Activated CD8-positive, alpha-beta memory T cell treated with anti-CD3 and anti-CD28 coated beads, Interleukin-2, amount 10 ng/mL, durations not matched to agents 7 days and 5 days (primary cell): ENCODE measurements around the gene DGCR2. TPM values are rescaled to one million over a fixed set of nuclear protein-coding genes. Genes with fewer than 3 reads are reported as not detected.

ENCODE experiments used
- ATAC-seq: fragments of 150-1000 bp; cut with Tn5 transposase; one replicate; pipeline ENCODE4 v1.10.0; 2021; ENCODE audit warnings: moderate library complexity
- CTCF ChIA-PET: fragments of 350-600 bp; sonication (Branson Sonifier 250); formaldehyde crosslinking; loops from one replicate; lab custom pipeline; 2021; ENCODE audit warnings: antibody characterized with exemption; lab: Charles Lee
- DNase-seq: peaks from one replicate; pipeline ENCODE4 v3.0.0-alpha.2; 2020
- H3K27ac Mint-ChIP-seq: one replicate; pipeline ENCODE4 v1.8.0; 2021; ENCODE audit warnings: mild to moderate bottlenecking, mixed read lengths
- H3K27me3 Mint-ChIP-seq: one replicate; pipeline ENCODE4 v1.8.0; 2021; ENCODE audit warnings: mixed read lengths
- H3K36me3 Mint-ChIP-seq: one replicate; pipeline ENCODE4 v1.8.0; 2021; ENCODE audit warnings: mild to moderate bottlenecking, mixed read lengths
- H3K4me1 Mint-ChIP-seq: one replicate; pipeline ENCODE4 v1.8.0; 2021; ENCODE audit warnings: mixed read lengths
- H3K4me3 Mint-ChIP-seq: one replicate; pipeline ENCODE4 v1.8.0; 2021; ENCODE audit warnings: mild to moderate bottlenecking, moderate library complexity, mixed read lengths
- H3K9me3 Mint-ChIP-seq: one replicate; pipeline ENCODE4 v1.8.0; 2022; ENCODE audit warnings: low read depth, mixed read lengths
- total RNA-seq, 2 experiments: library from RNA; stranded (reverse); gene quantifications; one replicate each; pipeline ENCODE4 v1.2.3, GENCODE V29; 2021

Gene DGCR2
- total RNA-seq, 2 experiments from 2014 or later = 27.8 TPM

DNA sequence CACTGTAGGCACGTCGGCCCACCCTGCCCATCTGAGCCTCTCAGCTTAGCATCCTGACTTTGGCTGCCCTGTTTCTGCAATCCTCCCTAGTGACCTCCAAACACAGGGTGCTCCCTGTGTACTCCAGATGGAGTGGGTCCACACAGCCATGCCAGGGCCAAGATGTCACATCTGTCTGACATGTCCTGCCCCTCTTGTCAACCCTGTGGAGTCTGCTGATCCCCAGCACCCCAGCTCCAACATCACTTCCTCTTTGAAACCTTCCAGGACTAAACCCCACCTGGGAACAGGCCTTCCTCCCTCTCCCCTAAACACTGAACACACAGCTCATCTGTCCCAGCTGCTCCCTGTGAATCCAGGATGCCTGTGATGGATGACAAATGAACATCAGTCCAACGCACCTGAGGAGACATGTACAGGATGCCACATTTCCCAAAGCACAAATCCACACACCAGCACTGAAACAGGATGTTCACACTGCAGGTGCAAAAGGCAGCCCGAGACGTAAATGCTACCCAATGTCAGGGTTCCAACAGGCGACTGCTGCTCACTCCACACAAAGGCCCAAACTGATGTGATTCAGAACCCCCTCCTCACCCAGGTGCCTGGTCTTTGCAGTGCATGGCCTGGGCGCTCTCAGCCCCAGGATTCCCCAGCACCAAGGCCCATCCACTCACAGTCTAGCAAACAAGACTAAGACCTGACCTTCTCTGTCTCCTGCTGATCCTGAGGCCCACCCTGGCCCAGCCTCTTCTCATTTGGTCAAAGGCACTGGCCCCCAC, 6.9 kb upstream of the DGCR2 start:
- H3K27me3 Mint-ChIP-seq = peaks cover under 1% of the 10 kb centered on the region
- ATAC-seq (no peak), DNase-seq (no peak)
- CTCF ChIA-PET = no interaction called here
- H3K36me3 Mint-ChIP-seq = peaks cover 2% of the 10 kb centered on the region
- no peak overlapping the region for H3K4me3 Mint-ChIP-seq
- no peaks in the 10 kb centered on the region for H3K4me1 Mint-ChIP-seq
- no peak overlapping the region for H3K27ac Mint-ChIP-seq
- H3K9me3 Mint-ChIP-seq = no peaks in the 10 kb centered on the region

- no peak overlapping the region for H3K27ac Mint-ChIP-seq
- H3K4me3 Mint-ChIP-seq = no peak overlapping the region
- DNase-seq (no peak), ATAC-seq (no peak)
- no peaks in the 10 kb centered on the region for H3K9me3 Mint-ChIP-seq
- H3K36me3 Mint-ChIP-seq = peaks cover 2% of the 10 kb centered on the region
- H3K4me1 Mint-ChIP-seq = no peaks in the 10 kb centered on the region
- H3K27me3 Mint-ChIP-seq = peaks cover 3% of the 10 kb centered on the region
- CTCF ChIA-PET = interaction anchor here (0.9 kb wide), 1 partner anchor 16 kb away, joined by 3 read pairs; the partner anchor contains the start of gene ESS2
Observed at GRCh38 chr22:19128009-19128401, 5.8 kb upstream of the DGCR2 start.

DNA sequence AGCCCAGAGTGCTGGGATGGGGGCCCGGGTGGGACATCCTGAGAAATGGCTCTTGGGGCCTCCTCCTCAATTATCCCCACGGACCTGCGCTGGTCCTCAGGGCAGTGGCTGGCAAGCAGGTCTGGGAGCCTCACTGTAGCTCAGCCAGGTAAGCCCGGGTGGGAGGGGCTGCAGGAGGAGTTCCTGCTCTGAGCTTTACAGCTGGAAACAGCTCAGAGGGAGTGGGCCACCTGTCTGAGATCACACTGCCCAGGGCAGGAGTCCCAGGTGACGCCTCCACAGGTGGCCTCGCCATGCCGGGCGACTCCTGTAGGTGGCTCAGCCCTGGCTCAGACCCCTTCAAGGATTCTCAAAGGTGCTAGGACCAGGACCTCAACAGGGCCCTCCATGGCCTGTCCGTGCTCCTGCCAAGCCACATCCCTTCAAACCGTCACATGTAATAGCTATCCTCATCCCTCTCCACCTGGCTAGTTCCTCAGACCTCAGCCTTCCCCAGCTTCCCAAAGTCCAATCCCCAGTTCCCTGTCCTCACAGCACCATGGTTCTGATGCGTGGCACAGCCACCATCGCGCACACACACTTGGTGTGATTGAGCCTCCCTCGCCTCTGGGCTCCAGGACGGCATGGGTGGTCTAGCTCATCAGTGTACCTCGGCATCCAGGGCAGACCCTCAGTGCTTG, 5.3 kb upstream of the DGCR2 start:
- H3K27me3 Mint-ChIP-seq = peaks cover 3% of the 10 kb centered on the region
- ATAC-seq (no peak), DNase-seq (no peak)
- H3K4me3 Mint-ChIP-seq = no peak overlapping the region
- no peaks in the 10 kb centered on the region for H3K9me3 Mint-ChIP-seq
- CTCF ChIA-PET = interaction anchor here (0.9 kb wide), 1 partner anchor 17 kb away, joined by 3 read pairs; the partner anchor contains the start of gene ESS2
- peaks cover 2% of the 10 kb centered on the region for H3K36me3 Mint-ChIP-seq
- H3K27ac Mint-ChIP-seq = no peak overlapping the region
- H3K4me1 Mint-ChIP-seq = peaks cover 3% of the 10 kb centered on the region

DNA sequence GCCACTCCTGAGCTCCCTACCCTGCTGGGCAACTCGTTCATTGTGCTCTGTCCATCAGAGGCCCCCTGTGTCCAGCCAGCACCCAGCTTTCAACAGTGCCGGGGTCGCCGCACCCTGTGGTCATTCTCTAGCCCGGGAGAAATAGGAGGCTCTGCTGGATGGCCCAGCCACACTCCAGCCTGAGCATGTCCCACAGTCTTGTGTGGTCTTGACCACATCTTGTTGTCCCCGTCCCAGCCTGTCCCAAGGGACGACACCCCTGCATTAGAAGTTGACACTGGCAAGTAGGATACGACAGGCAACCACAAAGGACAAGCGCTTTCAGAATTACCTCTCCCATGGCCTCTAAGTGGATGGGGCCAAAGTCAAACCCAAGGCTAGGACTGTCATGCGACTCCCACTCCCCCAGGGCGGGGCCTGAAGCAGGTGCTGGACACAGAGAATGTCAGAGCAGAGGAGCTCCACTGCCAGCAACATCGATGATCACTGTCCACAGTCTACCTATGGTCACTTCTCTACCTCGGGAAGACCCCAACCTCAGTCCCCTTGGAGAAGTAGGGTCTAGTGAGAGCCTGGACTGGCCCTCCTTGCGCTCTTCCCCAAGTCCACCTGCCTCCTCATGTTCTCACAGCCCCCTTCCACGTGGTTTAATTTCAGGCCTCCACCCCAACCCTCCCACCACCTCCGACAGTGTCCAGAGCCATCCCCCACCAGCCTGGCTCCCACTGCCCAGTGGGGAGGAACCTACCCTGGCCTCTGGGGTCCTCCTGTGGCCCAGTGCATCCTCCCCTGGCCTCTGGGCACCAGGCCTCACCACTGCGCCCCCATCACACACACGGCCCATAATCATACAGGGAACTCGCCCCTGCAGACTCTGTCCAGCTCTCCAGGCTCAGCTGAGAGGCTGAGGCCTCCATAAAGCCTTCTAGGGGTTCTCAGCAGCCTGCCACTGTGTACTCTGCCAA, 4.4 kb upstream of the DGCR2 start:
- ATAC-seq (no peak), DNase-seq (no peak)
- CTCF ChIA-PET = no interaction called here
- H3K27ac Mint-ChIP-seq = no peak overlapping the region
- no peaks in the 10 kb centered on the region for H3K9me3 Mint-ChIP-seq
- peaks cover 3% of the 10 kb centered on the region for H3K27me3 Mint-ChIP-seq
- H3K4me3 Mint-ChIP-seq = no peak overlapping the region
- H3K4me1 Mint-ChIP-seq = peaks cover 3% of the 10 kb centered on the region
- H3K36me3 Mint-ChIP-seq = peaks cover 2% of the 10 kb centered on the region

GRCh38 chr22:19125474-19126308, 3.5 kb upstream of the DGCR2 start:
- peaks cover 3% of the 10 kb centered on the region for H3K27me3 Mint-ChIP-seq
- DNase-seq (no peak), ATAC-seq (no peak)
- no peak overlapping the region for H3K4me3 Mint-ChIP-seq
- H3K36me3 Mint-ChIP-seq = no peaks in the 10 kb centered on the region
- CTCF ChIA-PET = no interaction called here
- no peak overlapping the region for H3K27ac Mint-ChIP-seq
- no peaks in the 10 kb centered on the region for H3K9me3 Mint-ChIP-seq
- H3K4me1 Mint-ChIP-seq = peaks cover 10% of the 10 kb centered on the region

DNA sequence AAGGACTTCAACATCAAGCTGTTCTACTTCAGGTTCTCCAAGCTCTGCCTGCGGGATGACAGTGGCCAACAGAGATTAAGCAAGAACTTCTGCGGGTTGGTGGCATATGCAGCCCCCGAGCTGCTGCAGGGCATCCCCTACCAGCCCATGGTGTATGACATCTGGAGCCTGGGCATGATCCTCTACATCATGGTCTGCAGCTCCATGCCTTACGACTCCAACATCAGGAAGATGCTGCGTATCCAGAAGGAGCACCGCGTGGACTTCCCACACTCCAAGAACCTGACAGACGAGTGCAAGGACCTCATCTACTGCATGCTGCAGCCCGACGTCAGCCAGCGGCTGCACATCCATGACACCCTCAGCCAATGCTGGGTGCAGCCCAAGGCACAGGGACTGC, 2.8 kb upstream of the DGCR2 start:
- no peak for DNase-seq
- Mint-ChIP-seq H3K9me3 (no peaks in the 10 kb centered on the region), H3K27me3 (peaks cover 3% of the 10 kb centered on the region), H3K4me3 (no peak overlapping the region), H3K4me1 (peaks cover 16% of the 10 kb centered on the region), H3K36me3 (no peaks in the 10 kb centered on the region), H3K27ac (no peak overlapping the region)
- ATAC-seq = no peak
- CTCF ChIA-PET = no interaction called here

GRCh38 chr22:19124377-19124776, 2.2 kb upstream of the DGCR2 start:
- H3K4me3 Mint-ChIP-seq = no peak overlapping the region
- H3K4me1 Mint-ChIP-seq = peaks cover 21% of the 10 kb centered on the region
- H3K27me3 Mint-ChIP-seq = peaks cover 3% of the 10 kb centered on the region
- no peak overlapping the region for H3K27ac Mint-ChIP-seq
- H3K36me3 Mint-ChIP-seq = no peaks in the 10 kb centered on the region
- H3K9me3 Mint-ChIP-seq = no peaks in the 10 kb centered on the region
- DNase-seq (no peak), ATAC-seq (no peak)
- CTCF ChIA-PET = no interaction called here

DNA sequence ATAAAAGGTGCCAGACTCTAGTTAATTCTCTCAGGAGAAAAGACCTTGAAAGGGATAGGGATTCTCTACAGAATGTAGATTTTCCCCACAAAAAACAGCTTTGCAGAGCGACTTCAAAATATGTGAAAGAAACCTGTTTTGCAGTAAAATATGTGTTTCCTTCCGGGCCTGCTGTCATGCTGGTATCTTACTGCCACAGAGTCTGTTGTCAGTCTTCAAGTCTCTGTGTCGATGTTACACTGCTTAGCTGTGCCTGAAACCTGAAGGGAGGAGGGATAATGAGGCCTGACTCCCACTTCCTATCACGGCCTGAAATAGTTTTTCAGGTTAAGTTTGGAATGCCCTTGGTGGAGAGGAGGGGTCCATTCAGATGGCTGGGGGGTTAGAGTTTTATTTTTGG, 1.7 kb upstream of the DGCR2 start:
- no peak overlapping the region for H3K27ac Mint-ChIP-seq
- H3K4me3 Mint-ChIP-seq = no peak overlapping the region

DNA sequence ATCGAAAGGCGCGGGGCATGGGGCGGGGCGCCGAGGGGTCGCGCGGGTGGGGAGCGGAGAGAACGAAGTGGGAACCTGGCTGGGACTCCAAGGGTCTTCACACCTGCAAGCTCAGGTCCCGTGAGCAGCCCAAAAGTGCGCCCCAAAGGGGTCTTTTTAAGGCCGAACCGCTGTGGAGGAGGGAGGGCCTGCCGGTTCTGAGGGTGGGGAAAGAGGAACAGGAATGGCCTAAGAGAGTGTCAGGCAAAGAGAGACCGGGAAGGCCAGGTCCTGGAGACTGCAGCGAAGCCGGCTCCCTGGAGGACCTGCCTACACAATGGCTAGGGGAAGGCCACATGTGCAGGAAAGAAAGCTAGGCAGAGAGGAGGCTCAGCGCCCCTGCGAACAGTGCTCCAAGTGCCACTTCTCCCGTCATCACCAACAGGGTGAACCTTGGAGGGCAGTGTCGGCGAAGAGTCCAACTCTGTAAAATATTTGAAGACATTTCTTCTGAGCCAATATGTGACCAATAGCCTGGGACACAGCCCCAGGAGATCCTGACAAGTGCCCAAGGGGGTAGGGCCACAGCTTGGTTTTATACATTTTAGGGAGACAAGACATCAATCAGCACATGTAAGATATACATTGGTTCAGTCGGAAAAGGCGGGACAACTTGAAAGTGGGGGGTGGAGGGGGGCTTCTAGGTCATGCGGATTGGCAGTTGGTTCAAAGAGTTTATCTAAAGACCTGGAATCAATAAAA, 710 bp upstream of the DGCR2 start:
- peaks cover 3% of the 10 kb centered on the region for H3K27me3 Mint-ChIP-seq
- ATAC-seq = no peak
- CTCF ChIA-PET = interaction anchor here (0.6 to 1.2 kb wide), 4 partner anchors 22 to 911 kb away, joined by 3 to 5 read pairs (median 3); partner anchors contain the start of genes ESS2 and SLC25A1

More for the DNA sequence above, 1.7 kb upstream of the DGCR2 start:
- Mint-ChIP-seq H3K4me1 (peaks cover 24% of the 10 kb centered on the region), H3K9me3 (no peaks in the 10 kb centered on the region), H3K27me3 (peaks cover 3% of the 10 kb centered on the region), H3K36me3 (no peaks in the 10 kb centered on the region)
- no peak for DNase-seq
- CTCF ChIA-PET = no interaction called here
- ATAC-seq = no peak

DNA sequence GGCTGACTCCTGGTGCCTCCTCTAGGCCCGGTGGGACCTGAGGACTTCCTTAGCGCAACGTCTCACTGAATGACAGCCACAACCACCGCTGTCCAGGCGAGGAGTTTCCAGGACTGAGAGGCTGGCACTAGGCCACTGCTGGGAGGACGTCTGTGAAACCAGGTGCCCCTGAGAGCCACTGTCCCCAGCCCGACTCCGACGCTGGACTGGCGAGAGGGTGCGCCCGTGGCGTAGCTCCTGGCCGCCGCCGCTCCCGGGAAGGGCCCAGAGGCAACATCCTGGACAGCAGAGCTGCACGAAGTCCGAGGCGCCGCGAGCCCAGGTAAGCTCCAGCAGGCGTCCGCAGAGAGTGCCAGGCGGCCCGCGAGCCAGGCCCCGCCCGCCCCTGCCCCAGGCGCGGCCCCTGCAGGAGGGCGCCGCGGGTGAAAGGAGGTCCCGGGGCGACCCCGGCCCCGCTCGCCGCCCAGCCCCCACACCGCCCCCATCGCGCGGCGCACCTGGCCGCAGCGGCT, 525 bp downstream of the DGCR2 start:
- H3K9me3 Mint-ChIP-seq = no peaks in the 10 kb centered on the region
- CTCF ChIA-PET = interaction anchor here (1.0 to 1.1 kb wide), 3 partner anchors 23 to 342 kb away, joined by 3 read pairs; partner anchors contain the start of gene ESS2
- H3K36me3 Mint-ChIP-seq = no peaks in the 10 kb centered on the region
- H3K4me3 Mint-ChIP-seq = peak overlapping the region; percentile 87
- ATAC-seq (peak; percentile 28), DNase-seq (peak; percentile 53)
- peaks cover 41% of the 10 kb centered on the region for H3K4me1 Mint-ChIP-seq
- peak overlapping the region; percentile 78 for H3K27ac Mint-ChIP-seq
- peaks cover 3% of the 10 kb centered on the region for H3K27me3 Mint-ChIP-seq

More for the DNA sequence above, 710 bp upstream of the DGCR2 start:
- Mint-ChIP-seq H3K36me3 (no peaks in the 10 kb centered on the region), H3K9me3 (no peaks in the 10 kb centered on the region), H3K4me3 (peak overlapping the region; percentile 87), H3K27ac (peak overlapping the region; percentile 78), H3K4me1 (peaks cover 32% of the 10 kb centered on the region)
- no peak for DNase-seq

- peak overlapping the region; percentile 87 for H3K4me3 Mint-ChIP-seq
- H3K9me3 Mint-ChIP-seq = no peaks in the 10 kb centered on the region
- H3K27me3 Mint-ChIP-seq = peaks cover 3% of the 10 kb centered on the region
- H3K36me3 Mint-ChIP-seq = no peaks in the 10 kb centered on the region
- DNase-seq (no peak), ATAC-seq (no peak)
- CTCF ChIA-PET = interaction anchor here (1.0 to 1.3 kb wide), 2 partner anchors 23 to 31 kb away, joined by 3 to 4 read pairs; partner anchors contain the start of gene ESS2
- H3K4me1 Mint-ChIP-seq = peaks cover 46% of the 10 kb centered on the region
- H3K27ac Mint-ChIP-seq = peak overlapping the region; percentile 78
Observed at GRCh38 chr22:19120829-19121630, 1.2 kb downstream of the DGCR2 start.
